Measurements from ENCODE around the gene COMMD9. TPM values are rescaled to one million over a fixed set of nuclear protein-coding genes. Genes with fewer than 3 reads are reported as not detected.

The COMMD9 gene
- total RNA-seq, 2 experiments from 2014 or later = 33.6 to 34.6 TPM

DNA sequence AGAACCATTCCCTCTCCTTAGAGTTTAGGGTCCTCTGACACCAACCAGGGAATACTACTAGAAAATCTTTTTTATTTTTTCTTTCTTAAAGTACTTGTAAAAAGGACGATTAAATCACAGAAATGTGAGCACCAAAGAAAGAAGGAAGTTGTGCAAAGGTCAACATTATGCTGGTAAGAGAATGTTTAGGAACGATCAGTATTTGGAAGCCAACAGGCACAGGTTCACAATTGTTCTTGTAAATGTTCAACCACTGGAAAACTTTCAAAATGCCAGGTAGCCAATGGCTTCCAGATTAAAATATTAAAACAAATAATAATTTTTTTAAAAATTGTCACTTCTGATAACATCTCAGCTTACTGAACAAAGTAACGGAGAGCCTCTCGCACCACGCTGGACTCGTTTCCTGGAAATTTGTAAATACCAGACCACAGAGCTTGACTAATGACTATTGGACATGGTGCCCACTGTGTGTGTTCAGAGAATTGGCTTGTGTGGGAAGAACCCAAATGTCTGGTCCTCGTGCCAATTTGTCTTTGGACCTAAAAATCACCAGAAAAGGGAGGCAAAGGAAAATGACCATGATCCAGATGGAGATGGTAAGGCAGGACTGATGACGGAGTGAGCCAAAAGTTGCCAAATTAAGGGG lies 20.8 kb downstream of the COMMD9 start:
- DNase-seq = no peak
- H3K4me3 ChIP-seq (ENCODE audit: low read length) = no peak overlapping the region
- POLR2A ChIA-PET = no interaction called here
- no peak for ATAC-seq (ENCODE audit: poor library complexity)
- intact Hi-C loops (cut with DNase I, micrococcal nuclease) = loop anchor here (5.0 to 10.0 kb wide), 2 partner anchors 446 to 1344 kb away; no protein-coding TSS in a partner anchor
- Mint-ChIP-seq H3K4me3 (no peak overlapping the region), H3K36me3 (ENCODE audit: low read depth) (peaks cover 41% of the 10 kb centered on the region), H3K4me1 (ENCODE audit: low read depth) (no peaks in the 10 kb centered on the region), H3K9me3 (peaks cover 3% of the 10 kb centered on the region), H3K27ac (no peak overlapping the region), H3K27me3 (no peaks in the 10 kb centered on the region)
- TF ChIP-seq, protein P1, sequence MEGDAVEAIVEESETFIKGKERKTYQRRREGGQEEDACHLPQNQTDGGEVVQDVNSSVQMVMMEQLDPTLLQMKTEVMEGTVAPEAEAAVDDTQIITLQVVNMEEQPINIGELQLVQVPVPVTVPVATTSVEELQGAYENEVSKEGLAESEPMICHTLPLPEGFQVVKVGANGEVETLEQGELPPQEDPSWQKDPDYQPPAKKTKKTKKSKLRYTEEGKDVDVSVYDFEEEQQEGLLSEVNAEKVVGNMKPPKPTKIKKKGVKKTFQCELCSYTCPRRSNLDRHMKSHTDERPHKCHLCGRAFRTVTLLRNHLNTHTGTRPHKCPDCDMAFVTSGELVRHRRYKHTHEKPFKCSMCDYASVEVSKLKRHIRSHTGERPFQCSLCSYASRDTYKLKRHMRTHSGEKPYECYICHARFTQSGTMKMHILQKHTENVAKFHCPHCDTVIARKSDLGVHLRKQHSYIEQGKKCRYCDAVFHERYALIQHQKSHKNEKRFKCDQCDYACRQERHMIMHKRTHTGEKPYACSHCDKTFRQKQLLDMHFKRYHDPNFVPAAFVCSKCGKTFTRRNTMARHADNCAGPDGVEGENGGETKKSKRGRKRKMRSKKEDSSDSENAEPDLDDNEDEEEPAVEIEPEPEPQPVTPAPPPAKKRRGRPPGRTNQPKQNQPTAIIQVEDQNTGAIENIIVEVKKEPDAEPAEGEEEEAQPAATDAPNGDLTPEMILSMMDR (IDR thresholded peaks at IDR 0.05) = no peak
- CTCF ChIA-PET = interaction anchor here (0.7 to 1.0 kb wide), 2 partner anchors 446 to 653 kb away, joined by 3 read pairs; no protein-coding TSS in a partner anchor
- no peaks in the 10 kb centered on the region for H3K27me3 ChIP-seq (ENCODE audit: control insufficient read depth in 1 of 2, insufficient read depth in 2 of 2, low read length in 2 of 2)
- peaks cover 2% of the 10 kb centered on the region for H3K4me1 ChIP-seq (ENCODE audit: insufficient read depth, low read length)
- H3K27ac ChIP-seq (ENCODE audit: low read depth in 1 of 2, low read length in 2 of 2) = no peak overlapping the region
- peaks cover 0 to 3% of the 10 kb centered on the region in 2 experiments for H3K9me3 ChIP-seq (ENCODE audit: control insufficient read depth in 1 of 2, insufficient read depth in 1 of 2, low read length in 2 of 2)
- H3K36me3 ChIP-seq (ENCODE audit: insufficient read depth, low read length) = peaks cover 21% of the 10 kb centered on the region

DNA sequence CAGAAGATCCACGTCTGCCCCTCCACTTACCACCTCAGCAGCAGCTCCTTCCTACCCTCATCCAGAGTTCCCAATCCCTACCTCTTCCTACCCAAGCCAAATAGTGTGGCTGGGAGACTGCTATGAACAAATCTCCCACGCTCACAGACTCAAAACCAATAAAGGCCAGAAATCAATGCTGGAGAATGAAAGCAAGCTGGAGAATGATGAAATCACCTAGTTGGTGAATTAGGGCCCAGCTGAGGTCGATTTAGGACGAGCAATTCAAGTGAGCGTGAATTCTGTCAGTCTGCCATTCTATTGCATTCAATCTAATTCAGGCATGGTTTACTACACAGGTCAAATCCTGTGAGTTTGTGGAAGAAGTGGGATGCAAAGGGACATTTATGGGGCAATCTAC lies 22.5 kb downstream of the COMMD9 start:
- no peak for ATAC-seq (ENCODE audit: poor library complexity)

GRCh38 chr11:36265793-36266628 lies 23.2 kb downstream of the COMMD9 start:
- Histone ChIP-seq H3K36me3 (ENCODE audit: insufficient read depth, low read length) (peaks cover 2% of the 10 kb centered on the region), H3K9me3 (ENCODE audit: control insufficient read depth in 1 of 2, insufficient read depth in 1 of 2, low read length in 2 of 2) (no peaks in the 10 kb centered on the region), H3K4me3 (ENCODE audit: low read length) (no peak overlapping the region), H3K27ac (ENCODE audit: low read depth in 1 of 2, low read length in 2 of 2) (no peak overlapping the region), H3K4me1 (ENCODE audit: insufficient read depth, low read length) (peaks cover 2% of the 10 kb centered on the region), H3K27me3 (ENCODE audit: control insufficient read depth in 1 of 2, insufficient read depth in 2 of 2, low read length in 2 of 2) (no peaks in the 10 kb centered on the region)
- ATAC-seq (ENCODE audit: poor library complexity) (peak; percentile 58), DNase-seq (peak; percentile 19 to 74 (median 44))
- intact Hi-C loops (cut with DNase I, micrococcal nuclease) = loop anchor here (1.0 to 10.0 kb wide), 3 partner anchors 444 to 1341 kb away; no protein-coding TSS in a partner anchor
- POLR2A ChIA-PET = no interaction called here
- Mint-ChIP-seq H3K36me3 (ENCODE audit: low read depth) (peaks cover 17% of the 10 kb centered on the region), H3K9me3 (no peaks in the 10 kb centered on the region), H3K27ac (no peak overlapping the region), H3K4me3 (no peak overlapping the region), H3K27me3 (peaks cover 19% of the 10 kb centered on the region), H3K4me1 (ENCODE audit: low read depth) (no peaks in the 10 kb centered on the region)
- CTCF ChIA-PET = interaction anchor here (0.9 to 2.0 kb wide), 6 partner anchors 14 to 650 kb away, joined by 3 to 6 read pairs (median 4); no protein-coding TSS in a partner anchor
- TF ChIP-seq, protein P1 (IDR thresholded peaks at IDR 0.05) = peak; percentile 79

More for the DNA sequence above, 22.5 kb downstream of the COMMD9 start:
- H3K27me3 Mint-ChIP-seq = peaks cover 11% of the 10 kb centered on the region
- Histone ChIP-seq H3K4me1 (ENCODE audit: insufficient read depth, low read length) (peaks cover 2% of the 10 kb centered on the region), H3K9me3 (ENCODE audit: control insufficient read depth in 1 of 2, insufficient read depth in 1 of 2, low read length in 2 of 2) (no peaks in the 10 kb centered on the region), H3K4me3 (ENCODE audit: low read length) (no peak overlapping the region), H3K27ac (ENCODE audit: low read depth in 1 of 2, low read length in 2 of 2) (no peak overlapping the region), H3K27me3 (ENCODE audit: control insufficient read depth in 1 of 2, insufficient read depth in 2 of 2, low read length in 2 of 2) (no peaks in the 10 kb centered on the region), H3K36me3 (ENCODE audit: insufficient read depth, low read length) (peaks cover 5% of the 10 kb centered on the region)
- no peaks in the 10 kb centered on the region for H3K9me3 Mint-ChIP-seq
- TF ChIP-seq, protein P1 (IDR thresholded peaks at IDR 0.05) = no peak
- H3K4me3 Mint-ChIP-seq = no peak overlapping the region
- ChIA-PET CTCF (interaction anchor here (1.3 to 2.0 kb wide), 2 partner anchors 15 to 445 kb away, joined by 4 read pairs; no protein-coding TSS in a partner anchor), POLR2A (no interaction called here)
- H3K36me3 Mint-ChIP-seq (ENCODE audit: low read depth) = peaks cover 24% of the 10 kb centered on the region
- H3K27ac Mint-ChIP-seq = no peak overlapping the region
- H3K4me1 Mint-ChIP-seq (ENCODE audit: low read depth) = no peaks in the 10 kb centered on the region
- DNase-seq = no peak
- intact Hi-C loops (cut with DNase I, micrococcal nuclease) = loop anchor here (1.0 to 10.0 kb wide), 3 partner anchors 444 to 1342 kb away; no protein-coding TSS in a partner anchor
